ENCODE results near the gene FES.

- TF ChIP-seq POLR2A (IDR thresholded peaks at IDR 0.05; ENCODE audit: low read depth, low read length), result peak; percentile 47
- TF ChIP-seq POLR2AphosphoS5 (IDR thresholded peaks at IDR 0.05; ENCODE audit: low read depth, low read length), result no peak; the same call in 1 of the 2 replicates
Measured at GRCh38 chr15:90881978-90882721, 2.2 kb upstream of the FES start.
